GM18498 (cell line): Measurements from ENCODE around the gene LPAR6.

Experiments used
- ATAC-seq: cut with Tn5 transposase; IDR thresholded peaks from one replicate; pipeline ENCODE4 v1.9.1; 2021; ENCODE audit warnings: mild to moderate bottlenecking, moderate library complexity; ENCODE audit not compliant: unreplicated experiment

LPAR6 gene

DNA sequence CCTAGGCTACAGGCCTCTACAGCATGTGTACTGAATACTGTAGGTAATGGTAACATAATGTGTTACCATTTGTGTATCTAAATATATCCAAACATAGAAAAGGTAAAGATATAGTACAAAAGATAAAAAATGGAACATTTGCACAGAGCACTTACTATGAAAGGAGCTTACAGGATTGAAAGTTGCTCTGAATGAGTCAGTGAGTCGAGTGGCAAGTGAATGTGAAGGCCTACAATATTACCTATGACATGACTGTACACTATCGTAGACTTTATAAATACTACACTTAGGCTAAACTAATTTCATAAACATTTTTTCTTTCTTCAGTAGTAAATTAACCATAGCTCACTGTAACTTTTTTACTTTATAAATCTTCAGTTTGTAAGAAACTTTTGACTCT is 35.1 kb downstream of the LPAR6 start:
- no peak for ATAC-seq

DNA sequence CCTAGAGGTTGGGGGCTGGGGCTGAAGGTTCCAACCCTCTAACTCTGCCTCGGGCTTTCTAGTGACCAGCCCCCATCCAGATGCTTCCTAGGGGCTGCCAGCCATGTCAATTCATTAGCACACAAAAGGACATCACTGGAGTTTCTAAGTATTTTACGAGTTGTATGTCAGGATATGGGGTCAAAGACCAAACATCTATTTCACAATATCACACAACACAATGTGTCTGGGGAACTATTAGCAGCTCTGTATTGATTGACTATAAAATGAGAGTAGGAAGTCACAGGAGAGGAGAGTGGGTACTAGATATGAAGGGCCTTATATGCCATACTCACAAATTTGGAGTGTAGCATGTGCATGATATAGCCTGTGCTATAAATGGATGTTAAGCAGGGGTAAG is 42.1 kb downstream of the LPAR6 start:
- no peak for ATAC-seq

DNA sequence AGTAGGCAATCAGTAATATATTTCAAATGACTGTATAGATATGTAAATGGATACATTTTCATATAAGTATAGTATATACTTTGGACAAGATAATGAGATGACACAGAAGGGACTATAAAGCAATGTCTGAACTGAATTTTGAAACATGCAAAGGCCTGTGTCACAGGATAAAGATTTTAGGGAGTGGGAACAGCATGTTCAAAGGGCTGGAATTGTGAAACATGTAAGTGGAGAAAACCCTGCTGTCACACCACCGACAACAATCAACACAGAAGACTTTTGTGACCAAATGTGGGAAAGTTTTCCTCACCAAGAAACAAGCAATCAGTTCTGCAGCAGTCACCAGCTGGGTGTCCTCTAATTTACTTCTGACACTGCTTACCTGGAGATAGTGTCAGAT is 42.9 kb downstream of the LPAR6 start:
- ATAC-seq, result no peak
